Renal cortical epithelial cell (primary cell): ENCODE results near the gene HMOX1. TPM values are rescaled to one million over a fixed set of nuclear protein-coding genes. Genes with fewer than 3 reads are reported as not detected.
"Not testable (repeated sequence)": the region's sequence is repeated elsewhere in the genome, so short reads cannot be mapped to it uniquely, and the experiment has no call there.

Experiments
- DNase-seq: peaks from one replicate; pipeline ENCODE4 v3.0.0-alpha.2; 2011; ENCODE audit warnings: low read depth
- total RNA-seq: library from RNA; depleted of rRNA; stranded (reverse); fragments of >200 nt; gene quantifications from 2 replicates; pipeline ENCODE4 v1.2.3, GENCODE V29; 2014

Gene HMOX1
- total RNA-seq, 1 donor from 2014 or later, result 46.6 TPM

DNA sequence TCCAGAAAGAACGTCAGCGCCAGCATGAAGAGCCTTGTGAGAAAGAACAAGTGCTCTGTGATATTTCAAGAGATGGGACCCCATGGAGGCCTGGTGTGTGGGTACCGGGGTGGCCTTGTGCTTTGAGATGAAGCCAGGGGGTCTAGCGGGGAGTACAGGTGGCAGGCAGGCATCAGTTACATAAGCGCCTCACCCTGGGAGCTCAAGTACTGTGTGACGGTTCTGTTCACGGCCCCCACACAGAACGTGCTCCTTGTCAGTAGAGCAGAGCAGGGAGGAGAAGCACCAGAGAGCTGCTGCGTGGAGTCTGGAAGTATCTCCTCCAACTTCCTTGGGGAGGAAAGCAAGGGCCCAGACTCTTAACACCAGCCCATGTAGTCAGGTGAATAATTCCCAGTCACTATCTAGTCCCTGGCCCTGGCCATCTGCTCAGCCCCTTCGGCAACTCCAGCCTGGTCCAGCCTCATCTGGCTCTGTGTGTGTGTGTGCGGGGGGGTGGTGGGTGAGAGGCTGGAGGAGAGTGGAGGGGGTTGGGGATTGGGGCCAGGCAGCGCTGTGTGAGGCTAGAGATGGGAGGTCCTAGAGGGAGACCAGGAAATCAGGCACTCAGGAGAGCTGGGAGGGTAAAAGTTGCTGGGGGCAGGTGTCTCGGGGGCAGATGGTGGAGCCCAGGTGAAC is 51.5 kb downstream of the HMOX1 start:
- DNase-seq, result no peak

DNA sequence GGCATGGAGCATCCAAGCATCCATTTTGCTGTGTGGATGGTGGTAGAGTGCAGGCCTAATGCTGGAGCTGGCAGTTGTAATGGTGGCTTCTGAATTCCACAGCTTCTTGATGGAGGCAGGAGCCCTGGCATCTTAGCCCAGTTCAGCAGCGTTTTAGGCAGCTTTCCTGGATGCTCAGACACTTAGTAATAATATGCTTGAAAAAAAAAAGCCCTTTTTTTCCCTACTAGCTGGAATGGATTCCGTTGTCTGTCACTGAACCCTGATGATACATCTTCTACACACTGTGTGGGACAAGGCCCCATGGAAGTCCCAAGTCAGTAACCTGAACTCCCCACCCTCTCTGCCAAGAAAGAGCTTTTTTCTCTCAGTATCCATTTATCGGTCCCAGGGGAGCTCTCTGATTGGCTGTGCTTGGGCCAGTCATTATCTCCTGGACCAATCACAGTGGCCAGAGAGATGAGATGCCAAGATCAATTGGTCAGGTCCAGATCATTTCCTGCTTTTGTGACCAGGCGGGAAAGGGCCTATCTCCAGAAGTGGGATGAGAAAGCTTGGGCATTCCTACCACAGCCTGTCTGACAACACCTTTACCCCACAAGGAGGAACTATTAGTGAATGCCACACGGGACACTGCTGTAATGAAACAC is 53.3 kb downstream of the HMOX1 start:
- no peak for DNase-seq

GRCh38 chr22:35435201-35435740 is 54.4 kb downstream of the HMOX1 start:
- DNase-seq, result no peak

DNA sequence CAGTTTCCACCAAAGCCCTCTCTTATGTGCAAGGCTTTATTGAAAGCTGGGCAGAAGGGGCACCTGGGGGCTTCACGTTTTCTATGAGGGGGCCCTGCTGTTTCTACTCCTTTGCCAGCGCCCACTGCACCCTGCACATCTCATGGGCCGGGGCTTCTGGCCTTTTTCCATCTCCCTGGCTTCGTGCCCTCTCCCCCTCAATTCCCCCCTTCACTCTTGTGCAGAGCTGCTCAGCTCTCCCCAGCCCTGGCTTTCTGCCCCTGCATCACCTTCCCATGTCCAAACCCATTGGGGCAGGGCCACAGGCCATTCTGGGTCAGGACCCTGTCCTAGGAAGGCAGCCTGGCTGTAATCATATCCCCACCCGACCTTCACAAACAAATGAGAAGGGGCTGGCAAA is 55.5 kb downstream of the HMOX1 start:
- DNase-seq, result no peak

DNA sequence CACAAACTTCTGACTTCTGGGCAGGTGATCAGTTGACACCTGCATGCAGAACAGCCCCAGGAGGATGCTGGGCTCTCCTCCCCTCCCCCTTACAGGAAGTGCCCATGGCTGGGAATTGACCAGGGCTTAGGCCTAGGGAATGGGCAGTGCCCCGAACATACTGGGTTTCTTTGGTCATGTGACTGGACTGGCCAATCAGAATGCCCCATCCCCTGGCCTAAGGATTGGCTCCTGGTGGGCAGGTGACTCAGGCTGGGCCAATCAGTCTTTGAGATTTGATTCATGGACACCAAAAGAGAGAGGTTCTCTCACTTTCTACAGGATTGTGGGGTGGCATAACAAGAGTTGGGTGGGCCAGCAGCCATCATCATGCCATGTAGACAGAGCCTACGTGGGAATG is 56.2 kb downstream of the HMOX1 start:
- DNase-seq, result no peak

- DNase-seq, result not testable (repeated sequence)
These were observed 57.9 kb downstream of the HMOX1 start for GRCh38 chr22:35438673-35439364.

DNA sequence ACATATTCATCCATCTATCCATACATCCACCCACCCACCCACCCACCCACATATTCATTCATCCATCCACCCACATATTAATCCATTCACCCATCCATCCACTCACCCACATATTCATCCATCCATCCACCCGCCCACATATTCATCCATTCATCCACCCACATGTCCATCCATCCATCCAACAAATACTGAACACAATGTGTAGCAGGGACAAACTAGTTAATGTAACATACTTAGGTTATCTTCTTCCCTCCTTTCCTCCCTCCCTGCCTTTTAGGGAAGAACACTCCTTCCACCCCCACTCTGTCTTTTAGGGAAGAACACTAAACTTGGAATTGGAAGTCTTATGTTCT is 58.4 kb downstream of the HMOX1 start:
- no peak for DNase-seq

DNA sequence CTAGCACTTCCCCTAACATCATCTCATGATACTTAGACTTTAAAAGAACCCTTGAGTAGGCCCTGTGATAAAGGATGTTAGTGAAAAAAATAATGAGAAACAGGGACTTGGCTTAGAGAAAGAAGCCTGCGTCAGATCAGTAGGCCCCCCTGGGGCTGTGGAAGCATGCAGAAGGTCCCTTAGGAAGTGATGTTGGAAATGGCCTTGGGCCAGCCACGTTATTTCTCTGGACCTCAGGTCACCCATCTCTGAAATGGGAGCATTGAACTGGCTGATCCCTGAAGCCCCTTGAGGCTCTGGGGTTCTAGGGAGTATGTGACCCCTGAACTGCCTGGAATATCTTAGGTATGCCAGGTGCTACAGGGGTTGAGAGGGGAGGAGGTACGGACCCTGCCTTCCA is 59.2 kb downstream of the HMOX1 start:
- DNase-seq, result no peak

DNA sequence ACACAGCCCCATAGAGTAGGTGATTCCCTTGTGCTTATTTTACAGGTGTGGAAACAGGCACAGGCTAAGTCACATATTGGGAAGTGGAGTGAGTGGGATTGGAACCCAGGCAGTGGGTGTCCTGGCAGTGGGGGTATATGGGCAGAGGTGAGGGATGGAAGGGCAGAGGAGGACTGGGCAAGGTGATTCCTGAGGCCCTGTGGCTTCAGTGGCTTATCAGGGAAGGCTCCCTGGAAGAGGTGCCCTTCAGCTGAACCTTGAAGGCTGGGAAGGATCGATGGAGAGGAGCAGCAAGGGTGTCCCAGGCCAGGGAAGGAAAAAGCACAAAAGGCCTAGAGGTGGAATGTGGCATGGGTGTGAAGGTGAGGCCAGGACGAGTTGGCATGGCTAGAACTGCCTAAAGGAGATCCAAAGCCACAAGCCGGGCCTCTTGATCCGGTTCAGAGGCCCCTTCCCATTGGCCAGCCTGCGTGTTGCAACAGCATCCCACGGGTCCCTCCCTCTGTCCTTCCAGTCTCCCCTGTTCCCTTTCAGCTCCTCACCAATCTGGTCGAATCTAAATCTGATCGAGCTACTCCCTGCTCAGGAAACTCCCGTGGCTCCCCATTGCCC is 60.7 kb downstream of the HMOX1 start:
- DNase-seq, result no peak

- no peak for DNase-seq
These were observed 61.6 kb downstream of the HMOX1 start for GRCh38 chr22:35442471-35442870.

DNA sequence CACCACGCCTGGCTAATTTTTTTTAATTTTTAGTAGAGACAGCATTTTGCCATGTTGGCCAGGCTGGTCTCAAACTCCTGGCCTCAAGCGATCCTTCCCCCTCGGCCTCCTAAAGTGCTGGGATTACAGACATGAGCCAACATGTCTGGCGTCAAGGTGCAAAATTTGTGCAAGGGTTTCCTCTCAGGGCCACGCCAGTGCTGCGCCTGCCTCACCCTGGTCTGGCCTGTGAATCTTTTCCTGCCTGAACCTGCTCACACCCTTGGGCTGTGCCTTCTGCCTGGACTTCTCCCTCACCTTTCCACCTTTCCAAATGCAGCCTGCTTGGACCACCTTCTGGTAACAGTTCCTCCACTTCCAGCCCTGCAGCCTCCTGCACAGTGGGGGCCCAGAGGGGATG is 62.4 kb downstream of the HMOX1 start:
- DNase-seq, result no peak

Other genes with a start within 250 kb of the HMOX1 start
- 14.8 and 19.5 TPM in 2 replicates for gene HMGXB4, start 123.6 kb upstream of the HMOX1 start, total RNA-seq
- 15.1 and 23.6 TPM in 2 replicates for gene TOM1, start 81.2 kb upstream of the HMOX1 start, total RNA-seq
- gene MCM5, start 19.0 kb downstream of the HMOX1 start, total RNA-seq, result 11.4 and 43.6 TPM in 2 replicates
- gene RASD2, start 159.7 kb downstream of the HMOX1 start, total RNA-seq, result 0.35 and 3.0 TPM in 2 replicates
- gene MB, start 236.2 kb downstream of the HMOX1 start, total RNA-seq, result not detected in 2 replicates